GM19035 (cell line): Measurements from ENCODE around the gene CDCP1.

Experiments used
- ATAC-seq: cut with Tn5 transposase; IDR thresholded peaks from one replicate; pipeline ENCODE4 v1.9.1; 2021; ENCODE audit not compliant: unreplicated experiment

Gene CDCP1

DNA sequence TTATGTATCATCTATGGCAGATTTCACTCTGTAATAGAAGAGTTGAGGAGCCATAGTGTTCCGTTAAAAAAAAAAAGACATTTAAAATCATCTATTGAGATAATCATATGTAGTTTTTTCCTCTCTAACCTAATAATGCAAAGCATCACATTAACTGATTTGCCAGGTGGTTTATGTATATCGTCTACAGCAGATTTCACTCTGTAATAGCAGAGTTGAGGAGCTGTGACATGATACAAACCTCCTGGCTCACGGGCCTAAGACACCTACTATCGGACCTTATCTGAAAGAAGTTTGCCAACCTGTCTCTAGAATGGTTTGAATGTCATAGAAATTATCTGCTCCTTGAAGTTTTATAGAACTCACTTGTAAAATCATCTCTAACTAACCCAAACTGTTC lies 29.8 kb downstream of the CDCP1 start:
- ATAC-seq, result no peak

GRCh38 chr3:45113625-45114050 lies 32.5 kb downstream of the CDCP1 start:
- ATAC-seq, result no peak

DNA sequence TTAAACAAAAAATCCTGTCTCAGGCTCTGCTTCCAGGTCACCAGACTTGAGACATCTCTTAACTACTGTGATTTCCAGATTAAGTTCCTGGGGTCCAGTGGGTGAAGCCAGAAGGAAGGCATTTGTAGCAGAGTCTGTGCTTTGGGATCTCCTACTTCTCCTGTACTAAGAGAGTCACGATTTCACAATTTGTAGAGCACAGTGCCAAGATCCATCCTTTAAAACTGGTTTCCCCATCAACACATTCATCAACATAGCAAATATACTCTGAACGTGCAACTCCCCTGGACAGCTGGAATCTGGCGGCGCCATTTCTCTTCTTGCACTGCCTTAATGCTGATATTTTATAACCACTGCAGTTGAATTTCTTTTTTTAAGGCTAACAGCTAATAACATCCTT lies 33.2 kb downstream of the CDCP1 start:
- no peak for ATAC-seq

DNA sequence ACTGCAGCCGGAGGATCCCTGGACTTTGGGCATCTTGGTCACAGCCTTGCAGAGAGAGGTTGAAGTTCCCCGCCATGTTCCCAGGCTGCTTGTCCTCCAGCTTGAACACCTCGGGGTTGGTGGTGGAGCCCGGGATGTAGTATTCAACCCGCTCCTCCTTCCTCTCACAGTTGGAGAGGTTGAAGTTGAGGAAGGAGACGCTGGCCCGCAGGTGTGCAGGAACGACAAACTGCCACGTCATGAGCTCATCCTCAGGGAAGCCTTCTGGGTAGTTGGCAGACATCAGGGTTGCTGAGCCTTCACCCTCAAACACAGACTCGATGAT lies 35.7 kb downstream of the CDCP1 start:
- no peak for ATAC-seq

DNA sequence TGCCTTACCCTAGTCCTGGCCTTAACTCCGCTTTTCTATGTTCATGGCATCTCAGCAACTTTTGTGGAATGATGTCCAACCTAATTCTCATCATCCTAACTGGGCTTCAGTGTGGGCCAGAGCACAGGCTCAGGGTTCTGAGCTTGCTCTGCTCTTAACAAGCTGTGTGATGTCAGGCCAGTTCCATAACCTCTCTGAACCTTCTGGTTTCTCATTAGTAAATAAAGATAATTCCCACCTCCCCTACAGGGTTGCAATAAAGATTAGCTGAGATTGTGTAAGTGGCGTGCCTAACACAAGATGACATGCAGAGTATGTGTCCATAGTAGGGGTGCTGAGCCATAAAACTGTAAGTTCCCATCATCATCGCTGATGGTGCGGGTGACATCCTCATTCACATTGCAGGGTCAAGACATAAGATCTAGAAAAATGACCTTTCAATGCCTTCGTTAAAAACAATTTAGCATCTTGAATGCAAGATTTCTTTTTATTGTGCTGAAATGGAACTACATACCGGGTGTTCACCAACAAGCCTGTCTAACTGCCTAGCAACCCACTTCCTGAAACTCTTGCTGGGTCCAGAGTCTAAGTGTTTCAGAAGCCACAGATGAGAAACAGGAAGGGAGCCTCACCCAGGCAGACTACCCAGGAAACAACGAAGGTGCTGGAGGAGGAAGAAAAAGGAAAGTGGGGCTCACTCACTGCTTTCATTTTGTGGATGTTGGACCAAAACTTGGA lies 36.2 kb downstream of the CDCP1 start:
- no peak for ATAC-seq

DNA sequence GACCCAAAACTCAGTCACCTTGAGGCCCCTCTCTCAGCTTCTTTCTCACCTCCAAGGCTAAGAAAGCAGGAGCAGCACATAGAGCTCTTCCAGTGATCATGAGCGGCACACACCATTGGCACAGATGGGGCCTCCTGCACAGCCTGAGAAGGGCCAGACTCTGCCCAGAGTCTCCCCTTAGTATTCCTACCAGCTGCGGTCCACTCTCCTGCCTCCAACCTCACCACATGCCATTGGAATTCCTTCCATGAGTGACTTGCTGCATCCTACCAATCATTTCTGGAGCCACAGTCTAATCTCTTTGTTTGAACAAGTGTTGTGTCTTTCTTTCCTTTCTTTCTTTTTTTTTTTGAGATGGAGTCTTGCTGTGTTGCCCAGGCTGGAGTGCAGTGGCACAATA lies 39.3 kb downstream of the CDCP1 start:
- no peak for ATAC-seq

DNA sequence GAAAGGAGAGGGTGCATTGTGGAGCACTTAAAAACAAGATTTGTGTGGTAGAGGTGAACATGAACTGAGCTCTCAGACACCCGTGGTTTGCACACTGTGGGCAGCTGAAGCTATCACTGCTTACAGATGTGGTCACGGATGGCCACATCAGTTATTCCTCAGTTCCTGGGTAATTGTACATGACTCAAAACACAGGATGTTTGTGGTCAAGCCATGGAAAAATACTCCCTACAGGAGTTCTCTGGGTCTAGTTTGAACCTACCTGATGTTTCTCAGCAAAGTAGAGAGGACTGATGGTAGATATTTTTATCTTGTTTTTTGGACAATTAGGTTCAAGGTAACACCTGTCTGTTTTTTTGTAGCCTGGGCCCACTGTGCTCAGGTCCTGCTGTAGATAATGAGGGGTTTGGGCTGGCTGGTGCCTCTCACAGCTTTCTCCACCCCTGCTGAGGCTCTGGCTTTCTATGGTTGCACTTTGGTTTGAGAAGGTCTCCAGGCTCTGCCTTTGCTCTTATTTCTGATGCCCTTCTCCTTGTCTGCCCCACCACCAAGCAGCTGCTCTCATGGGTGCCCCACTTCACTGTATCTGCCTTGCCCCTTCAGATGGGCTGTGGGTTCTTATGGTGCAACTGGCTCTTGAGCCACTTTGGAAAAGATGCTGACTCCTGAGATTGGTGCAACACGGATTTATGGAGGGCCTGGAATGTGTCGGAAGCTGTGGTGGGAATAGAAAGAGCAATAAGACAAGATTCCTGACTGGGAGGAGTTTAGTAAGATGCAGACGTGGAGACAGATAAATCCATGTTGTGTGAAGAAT lies 40.1 kb downstream of the CDCP1 start:
- no peak for ATAC-seq

- no peak for ATAC-seq
Measured at GRCh38 chr3:45104715-45105711, 41.2 kb downstream of the CDCP1 start.

DNA sequence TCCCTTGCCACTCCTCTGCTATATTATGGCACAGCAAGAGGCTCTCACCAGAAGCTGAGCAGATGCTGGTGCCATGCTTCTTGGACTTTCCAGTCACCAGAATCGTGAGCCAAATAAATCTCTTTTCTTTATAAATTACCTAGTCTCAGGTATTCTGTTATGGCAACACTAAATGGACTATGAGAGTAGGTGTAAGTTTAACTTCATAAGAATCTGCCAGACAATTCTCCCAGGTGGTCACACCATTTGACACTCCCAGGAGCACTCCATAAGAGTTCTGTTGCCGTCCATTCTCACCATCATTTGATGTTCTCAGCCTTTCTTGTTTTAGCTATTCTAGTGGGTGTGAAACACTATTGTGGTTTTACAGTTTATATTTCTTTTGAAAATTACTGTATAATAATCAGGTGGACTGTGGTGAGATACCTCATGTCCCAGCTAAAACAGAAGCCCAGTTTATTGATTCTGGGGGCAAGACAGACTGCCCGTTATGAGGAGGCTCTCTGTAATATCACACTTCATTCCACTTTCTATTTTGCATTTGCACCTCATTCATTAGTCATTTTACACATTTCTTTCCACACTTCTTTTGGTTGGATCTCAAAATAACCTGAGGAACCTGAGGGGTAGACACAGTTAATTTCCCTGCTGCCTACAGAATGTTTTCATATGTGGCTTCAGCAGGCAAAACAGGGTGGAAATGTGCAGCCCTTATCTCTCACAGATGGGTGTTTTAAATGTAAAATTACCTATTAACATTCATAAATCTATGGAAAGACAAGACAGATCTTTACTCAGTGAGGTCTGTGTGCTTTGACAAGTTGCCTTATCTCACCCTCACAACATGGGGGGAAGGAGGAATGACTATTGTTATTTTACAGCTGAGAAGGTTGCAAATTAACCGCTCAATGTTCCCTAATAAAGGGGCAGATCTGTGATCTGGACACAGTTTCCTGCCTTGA lies 42.1 kb downstream of the CDCP1 start:
- ATAC-seq, result no peak

- no peak for ATAC-seq
Measured at GRCh38 chr3:45103334-45103733, 42.8 kb downstream of the CDCP1 start.

- ATAC-seq, result no peak
Measured at GRCh38 chr3:45100981-45101407, 45.2 kb downstream of the CDCP1 start.

- ATAC-seq, result no peak
Measured at GRCh38 chr3:45098310-45098709, 47.9 kb downstream of the CDCP1 start.

- no peak for ATAC-seq
Measured at GRCh38 chr3:45097296-45097883, 48.8 kb downstream of the CDCP1 start.

DNA sequence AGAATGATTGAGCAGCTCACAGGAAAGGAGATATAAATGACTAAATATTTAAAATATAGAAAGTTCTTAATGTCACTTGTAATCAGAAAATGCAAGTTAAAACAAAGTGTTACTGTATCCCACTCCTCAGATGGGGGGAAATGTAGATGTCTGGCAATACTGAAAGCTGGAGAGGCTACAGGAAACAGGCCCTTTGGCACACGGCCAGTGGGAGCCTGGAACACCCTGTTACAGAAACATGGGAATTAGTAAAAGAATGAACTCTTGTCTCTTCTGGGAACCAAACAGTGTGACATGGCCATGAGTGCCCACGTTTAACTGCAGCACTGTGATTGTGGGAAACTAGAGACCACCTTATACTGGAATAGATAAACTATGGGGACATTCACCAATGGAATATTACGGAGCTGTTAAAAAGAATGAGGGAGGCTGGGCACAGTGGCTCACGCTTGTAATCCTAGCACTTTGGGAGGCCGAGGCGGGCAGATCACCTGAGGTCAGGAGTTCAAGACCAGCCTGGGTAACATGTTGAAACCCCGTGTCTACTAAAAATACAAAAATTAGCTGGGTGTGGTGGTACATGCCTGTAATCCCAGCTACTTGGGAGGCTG lies 50.2 kb downstream of the CDCP1 start:
- ATAC-seq, result no peak

- ATAC-seq, result no peak
Measured at GRCh38 chr3:45093176-45093575, 53.0 kb downstream of the CDCP1 start.

GRCh38 chr3:45092132-45093031 lies 53.8 kb downstream of the CDCP1 start:
- no peak for ATAC-seq

- ATAC-seq, result no peak
Measured at GRCh38 chr3:45090855-45091254, 55.3 kb downstream of the CDCP1 start.
